MM.1S (cell line): ENCODE measurements around the gene XXYLT1.

Experiments used
- DNase-seq: peaks from one replicate; pipeline ENCODE4 v3.0.0-alpha.2; 2015
- H2AFZ ChIP-seq: fragments of 300-600 bp; sonication (generic); 2 replicates; pipeline ENCODE4 v1.6.0; 2016; ENCODE audit warnings: antibody characterized with exemption, low read length
- H3F3A ChIP-seq: fragments of 300-600 bp; sonication (generic); 2 replicates; pipeline ENCODE4 v1.6.1; 2016; ENCODE audit warnings: mild to moderate bottlenecking, antibody characterized with exemption, low read length, moderate library complexity, mixed read lengths; ENCODE audit not compliant: insufficient read depth
- H3K27ac ChIP-seq: fragments of 300-600 bp; sonication (generic); 2 replicates; pipeline ENCODE4 v1.5.1; 2016; ENCODE audit warnings: mild to moderate bottlenecking, low read length
- H3K27me3 ChIP-seq: fragments of 300-600 bp; sonication (generic); replicated peaks from 2 replicates; pipeline ENCODE4 v1.6.0; 2016; ENCODE audit warnings: low read length; ENCODE audit not compliant: insufficient read depth
- H3K36me3 ChIP-seq: fragments of 300-600 bp; sonication (generic); replicated peaks from 2 replicates; pipeline ENCODE4 v1.6.1; 2016; ENCODE audit warnings: mild to moderate bottlenecking, low read length, mixed read lengths; ENCODE audit not compliant: insufficient read depth
- H3K4me1 ChIP-seq: fragments of 300-600 bp; sonication (generic); 2 replicates; pipeline ENCODE4 v1.6.1; 2016; ENCODE audit warnings: low read length, mixed read lengths
- H3K4me2 ChIP-seq: fragments of 300-600 bp; sonication (generic); 2 replicates; pipeline ENCODE4 v1.6.0; 2016; ENCODE audit warnings: low read depth, low read length
- H3K4me3 ChIP-seq: fragments of 300-600 bp; sonication (generic); 2 replicates; pipeline ENCODE4 v1.5.1; 2016; ENCODE audit warnings: low read length, mixed read lengths
- H3K79me2 ChIP-seq: fragments of 300-600 bp; sonication (generic); 2 replicates; pipeline ENCODE4 v1.6.1; 2016; ENCODE audit warnings: mixed run types, low read length, mixed read lengths
- H3K9ac ChIP-seq: fragments of 300-600 bp; sonication (generic); 2 replicates; pipeline ENCODE4 v1.6.1; 2016; ENCODE audit warnings: low read length, mixed read lengths
- H3K9me2 ChIP-seq: fragments of 300-600 bp; sonication (generic); replicated peaks from 2 replicates; pipeline ENCODE4 v1.6.1; 2016; ENCODE audit warnings: mild to moderate bottlenecking, low read length, mixed read lengths; ENCODE audit not compliant: insufficient read depth
- H3K9me3 ChIP-seq: fragments of 300-600 bp; sonication (generic); replicated peaks from 2 replicates; pipeline ENCODE4 v1.6.1; 2016; ENCODE audit warnings: mild to moderate bottlenecking, low read length, mixed read lengths; ENCODE audit not compliant: insufficient read depth
- H4K20me1 ChIP-seq: fragments of 300-600 bp; sonication (generic); 2 replicates; pipeline ENCODE4 v1.6.1; 2016; ENCODE audit warnings: mild to moderate bottlenecking, low read length, moderate library complexity, mixed read lengths; ENCODE audit not compliant: insufficient read depth
- CTCF ChIP-seq: fragments of 300-600 bp; sonication (generic); IDR thresholded peaks from 2 replicates; pipeline ENCODE4 v1.5.1; 2016; ENCODE audit warnings: antibody characterized with exemption, low read length, mixed read lengths
- EZH2 ChIP-seq: fragments of 300-600 bp; sonication (generic); optimal IDR thresholded peaks from 2 replicates; pipeline ENCODE3; 2017; ENCODE audit warnings: low read depth, mild to moderate bottlenecking, antibody characterized with exemption, low read length, mixed read lengths
- EZH2phosphoT487 ChIP-seq: fragments of 300-600 bp; sonication (generic); IDR thresholded peaks from 2 replicates; pipeline ENCODE4 v1.6.1; 2018; ENCODE audit warnings: antibody characterized with exemption, low read length

Gene XXYLT1

GRCh38 chr3:195177422-195178123 is 93.4 kb downstream of the XXYLT1 start:
- Histone ChIP-seq H3F3A (no peaks in the 10 kb centered on the region), H3K27me3 (no peaks in the 10 kb centered on the region), H3K27ac (no peak overlapping the region), H3K9me2 (no peaks in the 10 kb centered on the region), H3K4me3 (no peak overlapping the region), H3K9ac (no peak overlapping the region), H4K20me1 (no peaks in the 10 kb centered on the region), H3K4me2 (no peak overlapping the region), H3K79me2 (no peaks in the 10 kb centered on the region), H3K4me1 (no peaks in the 10 kb centered on the region), H3K36me3 (no peaks in the 10 kb centered on the region), H2AFZ (no peak overlapping the region), H3K9me3 (no peaks in the 10 kb centered on the region)
- DNase-seq = no peak
- TF ChIP-seq EZH2phosphoT487 (no peak), EZH2 (no peak), CTCF (no peak)

- no peak overlapping the region for H3K4me3 ChIP-seq
- no peaks in the 10 kb centered on the region for H3K27me3 ChIP-seq
- no peaks in the 10 kb centered on the region for H3K9me3 ChIP-seq
- no peak overlapping the region for H2AFZ ChIP-seq
- H3F3A ChIP-seq = no peaks in the 10 kb centered on the region
- TF ChIP-seq CTCF (no peak), EZH2 (no peak), EZH2phosphoT487 (no peak)
- no peak for DNase-seq
- H3K4me2 ChIP-seq = no peak overlapping the region
- H3K79me2 ChIP-seq = no peaks in the 10 kb centered on the region
- no peak overlapping the region for H3K9ac ChIP-seq
- no peaks in the 10 kb centered on the region for H3K36me3 ChIP-seq
- H3K27ac ChIP-seq = no peak overlapping the region
- no peaks in the 10 kb centered on the region for H3K9me2 ChIP-seq
- H4K20me1 ChIP-seq = no peaks in the 10 kb centered on the region
- H3K4me1 ChIP-seq = no peaks in the 10 kb centered on the region
Observed at GRCh38 chr3:195176776-195177175, 94.2 kb downstream of the XXYLT1 start.

GRCh38 chr3:195175476-195176337 is 95.3 kb downstream of the XXYLT1 start:
- TF ChIP-seq CTCF (no peak), EZH2phosphoT487 (no peak), EZH2 (no peak)
- H3K4me1 ChIP-seq = no peaks in the 10 kb centered on the region
- H3K27ac ChIP-seq = no peak overlapping the region
- H3K4me2 ChIP-seq = no peak overlapping the region
- H3K36me3 ChIP-seq = no peaks in the 10 kb centered on the region
- DNase-seq = no peak
- H3K4me3 ChIP-seq = no peak overlapping the region
- H3K9me2 ChIP-seq = no peaks in the 10 kb centered on the region
- no peaks in the 10 kb centered on the region for H4K20me1 ChIP-seq
- no peaks in the 10 kb centered on the region for H3K79me2 ChIP-seq
- H2AFZ ChIP-seq = no peak overlapping the region
- no peaks in the 10 kb centered on the region for H3K27me3 ChIP-seq
- H3F3A ChIP-seq = no peaks in the 10 kb centered on the region
- H3K9ac ChIP-seq = no peak overlapping the region
- no peaks in the 10 kb centered on the region for H3K9me3 ChIP-seq
